22Rv1 (cell line): ENCODE results near the gene OR2V1.
"Not testable (repeated sequence)": the region's sequence is repeated elsewhere in the genome, so short reads cannot be mapped to it uniquely, and the experiment has no call there.

Experiments used
- ZFX ChIP-seq: fragments of 450-650 bp; IDR thresholded peaks from 2 replicates; pipeline ENCODE4 v1.6.1; 2017; ENCODE audit warnings: antibody characterized with exemption, borderline replicate concordance
- TF ChIP-seq, protein P1 (sequence below): fragments of 450-650 bp; IDR thresholded peaks from 2 replicates; pipeline ENCODE4 v1.5.1; 2017; ENCODE audit warnings: mild to moderate bottlenecking

DNA sequence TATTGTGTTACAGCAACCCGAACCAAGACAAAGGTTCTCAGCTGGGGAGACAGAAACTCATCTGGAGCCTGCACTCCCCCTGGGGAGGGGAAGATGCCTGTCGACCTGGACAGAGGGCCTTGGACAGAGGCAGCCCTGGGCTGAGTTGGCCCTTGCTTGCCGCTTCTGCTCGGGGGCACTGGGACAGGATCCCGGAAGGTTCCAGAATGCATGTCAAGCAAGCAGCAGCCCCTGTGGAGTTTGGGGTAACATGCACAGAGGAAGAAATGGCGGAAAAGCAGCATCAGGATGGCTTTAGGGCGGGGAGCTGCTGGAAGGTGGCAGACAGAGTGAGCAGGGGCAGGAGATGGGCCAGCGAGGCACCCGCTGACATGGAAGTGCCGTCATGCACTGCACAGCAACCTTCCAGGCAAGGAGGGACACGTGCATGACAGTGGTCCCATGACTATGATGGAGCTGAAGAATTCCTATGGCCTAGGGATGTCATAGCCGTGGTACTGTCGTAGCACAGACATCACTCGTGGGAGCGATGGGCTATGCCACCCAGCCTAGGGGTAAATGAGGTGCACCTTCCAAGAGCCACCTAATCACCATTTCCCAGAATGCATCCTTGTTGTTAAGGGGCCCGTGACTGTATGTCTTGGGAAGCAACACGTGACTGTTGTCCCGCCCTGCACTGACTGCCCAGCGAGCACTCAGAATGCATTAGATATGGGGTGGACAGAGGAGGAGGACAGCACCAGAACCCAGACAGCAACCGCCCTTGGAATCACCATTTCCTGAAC, 26.2 kb downstream of the OR2V1 start:
- TF ChIP-seq, protein P1, sequence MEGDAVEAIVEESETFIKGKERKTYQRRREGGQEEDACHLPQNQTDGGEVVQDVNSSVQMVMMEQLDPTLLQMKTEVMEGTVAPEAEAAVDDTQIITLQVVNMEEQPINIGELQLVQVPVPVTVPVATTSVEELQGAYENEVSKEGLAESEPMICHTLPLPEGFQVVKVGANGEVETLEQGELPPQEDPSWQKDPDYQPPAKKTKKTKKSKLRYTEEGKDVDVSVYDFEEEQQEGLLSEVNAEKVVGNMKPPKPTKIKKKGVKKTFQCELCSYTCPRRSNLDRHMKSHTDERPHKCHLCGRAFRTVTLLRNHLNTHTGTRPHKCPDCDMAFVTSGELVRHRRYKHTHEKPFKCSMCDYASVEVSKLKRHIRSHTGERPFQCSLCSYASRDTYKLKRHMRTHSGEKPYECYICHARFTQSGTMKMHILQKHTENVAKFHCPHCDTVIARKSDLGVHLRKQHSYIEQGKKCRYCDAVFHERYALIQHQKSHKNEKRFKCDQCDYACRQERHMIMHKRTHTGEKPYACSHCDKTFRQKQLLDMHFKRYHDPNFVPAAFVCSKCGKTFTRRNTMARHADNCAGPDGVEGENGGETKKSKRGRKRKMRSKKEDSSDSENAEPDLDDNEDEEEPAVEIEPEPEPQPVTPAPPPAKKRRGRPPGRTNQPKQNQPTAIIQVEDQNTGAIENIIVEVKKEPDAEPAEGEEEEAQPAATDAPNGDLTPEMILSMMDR, result not testable (repeated sequence)
- TF ChIP-seq ZFX, result not testable (repeated sequence)
